ENCODE measurements around the gene MATN4.

DNA sequence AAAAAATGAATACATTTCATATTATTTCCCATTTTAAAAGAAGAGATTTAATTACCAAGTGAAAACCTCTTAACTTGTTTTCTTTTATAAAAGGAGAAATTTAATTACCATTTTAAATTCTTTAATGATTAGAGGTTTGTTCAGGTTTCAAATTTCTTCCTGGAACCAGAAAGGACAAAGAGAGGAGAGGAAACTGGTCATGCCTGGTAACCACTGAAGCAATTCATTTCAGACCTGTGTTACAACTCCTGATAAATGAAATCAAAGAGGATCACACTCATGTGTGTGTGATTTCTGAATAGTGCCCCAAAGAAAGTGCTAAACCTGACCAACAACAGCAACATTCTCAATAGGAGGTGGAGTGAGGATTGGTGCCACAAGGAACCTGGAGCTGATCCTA is 41.1 kb downstream of the MATN4 start:
- TF ChIP-seq, protein P1, sequence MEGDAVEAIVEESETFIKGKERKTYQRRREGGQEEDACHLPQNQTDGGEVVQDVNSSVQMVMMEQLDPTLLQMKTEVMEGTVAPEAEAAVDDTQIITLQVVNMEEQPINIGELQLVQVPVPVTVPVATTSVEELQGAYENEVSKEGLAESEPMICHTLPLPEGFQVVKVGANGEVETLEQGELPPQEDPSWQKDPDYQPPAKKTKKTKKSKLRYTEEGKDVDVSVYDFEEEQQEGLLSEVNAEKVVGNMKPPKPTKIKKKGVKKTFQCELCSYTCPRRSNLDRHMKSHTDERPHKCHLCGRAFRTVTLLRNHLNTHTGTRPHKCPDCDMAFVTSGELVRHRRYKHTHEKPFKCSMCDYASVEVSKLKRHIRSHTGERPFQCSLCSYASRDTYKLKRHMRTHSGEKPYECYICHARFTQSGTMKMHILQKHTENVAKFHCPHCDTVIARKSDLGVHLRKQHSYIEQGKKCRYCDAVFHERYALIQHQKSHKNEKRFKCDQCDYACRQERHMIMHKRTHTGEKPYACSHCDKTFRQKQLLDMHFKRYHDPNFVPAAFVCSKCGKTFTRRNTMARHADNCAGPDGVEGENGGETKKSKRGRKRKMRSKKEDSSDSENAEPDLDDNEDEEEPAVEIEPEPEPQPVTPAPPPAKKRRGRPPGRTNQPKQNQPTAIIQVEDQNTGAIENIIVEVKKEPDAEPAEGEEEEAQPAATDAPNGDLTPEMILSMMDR (IDR thresholded peaks at IDR 0.05): no peak
- TF ChIP-seq POLR2AphosphoS5 (IDR thresholded peaks at IDR 0.05) (no peak), POLR2A (IDR thresholded peaks at IDR 0.05) (no peak), EP300 (IDR thresholded peaks at IDR 0.05; ENCODE audit: low read depth) (no peak)

Measured in transverse colon (tissue), 4 donors.